Liver (tissue), 9 donors: ENCODE data around the gene CAMKK1. TPM values are rescaled to one million over a fixed set of nuclear protein-coding genes. Genes with fewer than 3 reads are reported as not detected.

Experiments
- DNase-seq: peaks from one replicate; pipeline ENCODE4 v3.0.0-alpha.2; 2017; ENCODE audit warnings: low spot score
- H3K27ac ChIP-seq, 2 donors: one replicate each; pipeline ENCODE4 v1.7.0; 2013; ENCODE audit warnings: inconsistent platforms in 2 of 2, low read length in 2 of 2, control low read depth in 1 of 2, low read depth in 1 of 2, mild to moderate bottlenecking in 1 of 2
- H3K27me3 ChIP-seq, 4 donors: one replicate each; pipeline versions ENCODE4 v1.6.1 to v1.7.0; 2013; ENCODE audit warnings: low read length in 3 of 4, inconsistent platforms in 1 of 4, mild to moderate bottlenecking in 1 of 4, moderate library complexity in 1 of 4; ENCODE audit not compliant: control insufficient read depth in 4 of 4, insufficient read depth in 4 of 4
- H3K36me3 ChIP-seq, 4 donors: one replicate each; pipeline versions ENCODE4 v1.6.1 to v1.7.0; 2013; ENCODE audit warnings: low read length in 3 of 4, mild to moderate bottlenecking in 3 of 4, low read depth in 1 of 4, moderate library complexity in 1 of 4; ENCODE audit not compliant: control insufficient read depth in 4 of 4, insufficient read depth in 3 of 4
- H3K4me1 ChIP-seq, 4 donors: one replicate each; pipeline versions ENCODE4 v1.6.1 to v1.7.0; 2013; ENCODE audit warnings: low read length in 3 of 4, mild to moderate bottlenecking in 3 of 4, moderate library complexity in 1 of 4; ENCODE audit not compliant: control insufficient read depth in 4 of 4, insufficient read depth in 4 of 4
- H3K4me3 ChIP-seq, 3 donors: one replicate each; pipeline versions ENCODE4 v1.6.1 to v1.7.0; 2013; ENCODE audit warnings: low read length in 3 of 3, control low read depth in 1 of 3, low read depth in 1 of 3, mild to moderate bottlenecking in 1 of 3
- H3K9ac ChIP-seq, 2 donors: one replicate each; pipeline ENCODE4 v1.7.0; 2013; ENCODE audit warnings: low read length in 2 of 2, mild to moderate bottlenecking in 2 of 2, moderate library complexity in 2 of 2, control low read depth in 1 of 2, low read depth in 1 of 2
- H3K9me3 ChIP-seq, 4 donors: one replicate each; pipeline versions ENCODE4 v1.6.1 to v1.7.0; 2013; ENCODE audit warnings: low read length in 3 of 4; ENCODE audit not compliant: control insufficient read depth in 4 of 4
- EGR1 ChIP-seq, 2 donors: IDR thresholded peaks; 2 replicates each; pipeline ENCODE4 v1.6.1; 2016 to 2018; ENCODE audit warnings: antibody characterized with exemption in 2 of 2, low read depth in 2 of 2
- FOXA1 ChIP-seq: IDR thresholded peaks from 2 replicates; pipeline ENCODE4 v1.6.1; 2016; ENCODE audit warnings: antibody characterized with exemption
- FOXA2 ChIP-seq: IDR thresholded peaks from 2 replicates; pipeline ENCODE4 v1.6.1; 2016; ENCODE audit warnings: antibody characterized with exemption
- GABPA ChIP-seq, 2 donors: IDR thresholded peaks in 1 of 2; conservative IDR thresholded peaks in 1 of 2; 2 replicates each; pipeline ENCODE4 v1.6.1; 2016; ENCODE audit warnings: antibody characterized with exemption in 2 of 2, mild to moderate bottlenecking in 1 of 2, moderate library complexity in 1 of 2
- HNF4A ChIP-seq, 2 donors: conservative IDR thresholded peaks; 2 replicates each; pipeline ENCODE4 v1.6.1; 2016; ENCODE audit warnings: antibody characterized with exemption in 2 of 2, mild to moderate bottlenecking in 2 of 2
- HNF4G ChIP-seq: IDR thresholded peaks from 2 replicates; pipeline ENCODE4 v1.6.1; 2016; ENCODE audit warnings: antibody characterized with exemption
- JUND ChIP-seq, 2 donors: IDR thresholded peaks; 2 replicates each; pipeline ENCODE4 v1.6.1; 2016; ENCODE audit warnings: antibody characterized with exemption in 2 of 2
- NR2F2 ChIP-seq: IDR thresholded peaks from 2 replicates; pipeline ENCODE4 v1.6.1; 2016; ENCODE audit warnings: antibody characterized with exemption
- RAD21 ChIP-seq, 2 donors: IDR thresholded peaks; 2 replicates each; pipeline ENCODE4 v1.6.1; 2016; ENCODE audit warnings: antibody characterized with exemption in 2 of 2, mild to moderate bottlenecking in 2 of 2
- RXRA ChIP-seq, 2 donors: IDR thresholded peaks; 2 replicates each; pipeline ENCODE4 v1.6.1; 2017 to 2018; ENCODE audit warnings: antibody characterized with exemption in 2 of 2, mild to moderate bottlenecking in 1 of 2
- SP1 ChIP-seq: IDR thresholded peaks from 2 replicates; pipeline ENCODE4 v1.6.1; 2018; ENCODE audit warnings: antibody characterized with exemption, mild to moderate bottlenecking
- TAF1 ChIP-seq: conservative IDR thresholded peaks from 2 replicates; pipeline ENCODE4 v1.6.1; 2016; ENCODE audit warnings: antibody characterized with exemption, mild to moderate bottlenecking
- YY1 ChIP-seq: IDR thresholded peaks from 2 replicates; pipeline ENCODE4 v1.6.1; 2016; ENCODE audit warnings: antibody characterized with exemption, mild to moderate bottlenecking
- WGBS: extraction: QIAGEN DNeasy Blood & Tissue Kit; methylation state at CpG from one replicate; pipeline ENCODE4 v1.1.7; 2013; 5-methylcytosine and 5-hydroxymethylcytosine counted together
- polyA plus RNA-seq, 2 donors: library from polyadenylated mRNA; stranded (reverse) in 1 of 2; unstranded in 1 of 2; fragments of 200-250 nt in 1 of 2; fragments of >200 nt in 1 of 2; fragmentation: Nextera tagmentation in 1 of 2; extraction: Ambion mirVana in 1 of 2; gene quantifications; one replicate each; pipeline versions ENCODE4 v1.2.1 to v1.2.3, GENCODE V29; 2013 to 2015
- total RNA-seq, 2 donors: library from RNA; depleted of rRNA; stranded (reverse); fragments of >200 nt; gene quantifications; one replicate each; pipeline ENCODE4 v1.2.3, GENCODE V29; 2014
- TF ChIP-seq, protein P1 (sequence below): IDR thresholded peaks from 2 replicates; pipeline ENCODE4 v1.6.1; 2016; ENCODE audit warnings: antibody characterized with exemption
- TF ChIP-seq, protein P2 (sequence below): IDR thresholded peaks from 2 replicates; pipeline ENCODE4 v1.6.1; 2016; ENCODE audit warnings: antibody characterized with exemption
- TF ChIP-seq, protein P3 (sequence below): IDR thresholded peaks from 2 replicates; pipeline ENCODE4 v1.6.1; 2016; ENCODE audit warnings: antibody characterized with exemption, mild to moderate bottlenecking
- TF ChIP-seq, protein P4 (sequence below): IDR thresholded peaks from 2 replicates; pipeline ENCODE4 v1.6.1; 2016; ENCODE audit warnings: antibody characterized with exemption
- TF ChIP-seq, protein P5 (sequence below): fragments of 150-350 bp; IDR thresholded peaks from 2 replicates; pipeline ENCODE4 v1.5.1; 2017; ENCODE audit warnings: improper control_type of control experiment, low read depth, low read length; ENCODE audit not compliant: missing input control
- donor health status: healthy.
- donor health status: healthy.
- donor health status: healthy.
- donor health status: healthy.
- donor health status: healthy.

CAMKK1 gene
- total and polyA plus RNA-seq, 4 donors = 0.24 to 0.67 (median 0.50) TPM

DNA sequence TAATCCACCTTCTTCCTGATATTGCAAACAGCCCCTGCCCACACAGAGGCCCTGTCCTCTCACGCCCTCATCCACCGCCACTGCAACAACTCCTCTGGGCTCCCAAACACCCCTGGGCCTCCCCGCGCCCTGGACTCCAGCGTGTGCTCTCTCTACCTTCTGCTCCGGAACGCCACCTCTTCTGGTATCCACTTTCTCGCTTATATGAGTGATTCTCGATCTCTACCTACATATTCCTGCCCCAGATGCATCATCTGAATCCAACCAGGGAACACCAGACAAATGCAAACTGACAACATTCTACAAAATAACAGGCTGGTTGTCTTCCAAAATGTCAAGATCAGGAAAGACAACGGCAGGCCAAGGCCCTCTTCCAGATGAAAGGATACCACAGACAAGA is 19.0 kb downstream of the CAMKK1 start:
- H3K36me3 ChIP-seq = no peaks in the 10 kb centered on the region
- H3K9ac ChIP-seq = no peak overlapping the region
- no peaks in the 10 kb centered on the region for H3K27me3 ChIP-seq
- no peak for DNase-seq
- TF ChIP-seq, protein P1, sequence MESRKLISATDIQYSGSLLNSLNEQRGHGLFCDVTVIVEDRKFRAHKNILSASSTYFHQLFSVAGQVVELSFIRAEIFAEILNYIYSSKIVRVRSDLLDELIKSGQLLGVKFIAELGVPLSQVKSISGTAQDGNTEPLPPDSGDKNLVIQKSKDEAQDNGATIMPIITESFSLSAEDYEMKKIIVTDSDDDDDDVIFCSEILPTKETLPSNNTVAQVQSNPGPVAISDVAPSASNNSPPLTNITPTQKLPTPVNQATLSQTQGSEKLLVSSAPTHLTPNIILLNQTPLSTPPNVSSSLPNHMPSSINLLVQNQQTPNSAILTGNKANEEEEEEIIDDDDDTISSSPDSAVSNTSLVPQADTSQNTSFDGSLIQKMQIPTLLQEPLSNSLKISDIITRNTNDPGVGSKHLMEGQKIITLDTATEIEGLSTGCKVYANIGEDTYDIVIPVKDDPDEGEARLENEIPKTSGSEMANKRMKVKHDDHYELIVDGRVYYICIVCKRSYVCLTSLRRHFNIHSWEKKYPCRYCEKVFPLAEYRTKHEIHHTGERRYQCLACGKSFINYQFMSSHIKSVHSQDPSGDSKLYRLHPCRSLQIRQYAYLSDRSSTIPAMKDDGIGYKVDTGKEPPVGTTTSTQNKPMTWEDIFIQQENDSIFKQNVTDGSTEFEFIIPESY = no peak
- no peak for TF ChIP-seq GABPA (IDR thresholded peaks at IDR 0.05 in 1 of 2, conservative IDR thresholded peaks at IDR 0.05 in 1 of 2)
- TF ChIP-seq, protein P2, sequence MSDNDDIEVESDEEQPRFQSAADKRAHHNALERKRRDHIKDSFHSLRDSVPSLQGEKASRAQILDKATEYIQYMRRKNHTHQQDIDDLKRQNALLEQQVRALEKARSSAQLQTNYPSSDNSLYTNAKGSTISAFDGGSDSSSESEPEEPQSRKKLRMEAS = no peak
- TF ChIP-seq, protein P3, sequence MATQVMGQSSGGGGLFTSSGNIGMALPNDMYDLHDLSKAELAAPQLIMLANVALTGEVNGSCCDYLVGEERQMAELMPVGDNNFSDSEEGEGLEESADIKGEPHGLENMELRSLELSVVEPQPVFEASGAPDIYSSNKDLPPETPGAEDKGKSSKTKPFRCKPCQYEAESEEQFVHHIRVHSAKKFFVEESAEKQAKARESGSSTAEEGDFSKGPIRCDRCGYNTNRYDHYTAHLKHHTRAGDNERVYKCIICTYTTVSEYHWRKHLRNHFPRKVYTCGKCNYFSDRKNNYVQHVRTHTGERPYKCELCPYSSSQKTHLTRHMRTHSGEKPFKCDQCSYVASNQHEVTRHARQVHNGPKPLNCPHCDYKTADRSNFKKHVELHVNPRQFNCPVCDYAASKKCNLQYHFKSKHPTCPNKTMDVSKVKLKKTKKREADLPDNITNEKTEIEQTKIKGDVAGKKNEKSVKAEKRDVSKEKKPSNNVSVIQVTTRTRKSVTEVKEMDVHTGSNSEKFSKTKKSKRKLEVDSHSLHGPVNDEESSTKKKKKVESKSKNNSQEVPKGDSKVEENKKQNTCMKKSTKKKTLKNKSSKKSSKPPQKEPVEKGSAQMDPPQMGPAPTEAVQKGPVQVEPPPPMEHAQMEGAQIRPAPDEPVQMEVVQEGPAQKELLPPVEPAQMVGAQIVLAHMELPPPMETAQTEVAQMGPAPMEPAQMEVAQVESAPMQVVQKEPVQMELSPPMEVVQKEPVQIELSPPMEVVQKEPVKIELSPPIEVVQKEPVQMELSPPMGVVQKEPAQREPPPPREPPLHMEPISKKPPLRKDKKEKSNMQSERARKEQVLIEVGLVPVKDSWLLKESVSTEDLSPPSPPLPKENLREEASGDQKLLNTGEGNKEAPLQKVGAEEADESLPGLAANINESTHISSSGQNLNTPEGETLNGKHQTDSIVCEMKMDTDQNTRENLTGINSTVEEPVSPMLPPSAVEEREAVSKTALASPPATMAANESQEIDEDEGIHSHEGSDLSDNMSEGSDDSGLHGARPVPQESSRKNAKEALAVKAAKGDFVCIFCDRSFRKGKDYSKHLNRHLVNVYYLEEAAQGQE = no peak
- TF ChIP-seq, protein P4, sequence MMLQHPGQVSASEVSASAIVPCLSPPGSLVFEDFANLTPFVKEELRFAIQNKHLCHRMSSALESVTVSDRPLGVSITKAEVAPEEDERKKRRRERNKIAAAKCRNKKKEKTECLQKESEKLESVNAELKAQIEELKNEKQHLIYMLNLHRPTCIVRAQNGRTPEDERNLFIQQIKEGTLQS = no peak
- no peak overlapping the region for H3K27ac ChIP-seq
- no peaks in the 10 kb centered on the region for H3K4me1 ChIP-seq
- H3K9me3 ChIP-seq = no peaks in the 10 kb centered on the region
- no peak overlapping the region for H3K4me3 ChIP-seq
- 95% methylated on average over 10 of the region's 10 CpGs for WGBS

DNA sequence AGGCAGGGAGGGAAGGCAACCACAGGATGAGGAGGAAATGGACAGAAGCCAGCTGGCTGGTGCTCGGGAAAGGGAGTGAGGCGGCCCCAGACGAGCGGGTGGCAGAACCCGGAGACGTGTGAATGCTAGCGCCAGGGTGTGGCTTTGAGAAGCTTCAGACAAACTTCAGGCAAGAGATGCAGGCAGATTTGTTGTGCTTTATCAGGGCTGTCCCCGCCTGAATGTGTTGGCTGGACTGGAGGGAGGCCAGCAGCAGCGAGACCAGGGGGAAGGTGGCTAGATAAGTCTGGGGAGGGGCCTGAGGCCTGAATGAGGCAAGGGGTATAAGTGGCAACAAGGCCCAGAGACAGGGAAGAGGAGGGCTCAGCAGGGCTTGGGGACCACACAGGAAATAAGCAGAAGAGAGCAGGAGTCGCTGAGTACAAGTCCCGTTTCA is 22.0 kb downstream of the CAMKK1 start:
- H3K27ac ChIP-seq = no peak overlapping the region
- no peaks in the 10 kb centered on the region for H3K36me3 ChIP-seq
- no peaks in the 10 kb centered on the region for H3K4me1 ChIP-seq
- H3K4me3 ChIP-seq = no peak overlapping the region
- TF ChIP-seq NR2F2 (no peak), TAF1 (no peak), EGR1 (IDR thresholded peaks at IDR 0.05; ENCODE audit: low read depth in 2 of 2) (no peak), YY1 (no peak), HNF4A (conservative IDR thresholded peaks at IDR 0.05) (no peak), JUND (IDR thresholded peaks at IDR 0.05) (no peak), RXRA (IDR thresholded peaks at IDR 0.05) (no peak), GABPA (IDR thresholded peaks at IDR 0.05 in 1 of 2, conservative IDR thresholded peaks at IDR 0.05 in 1 of 2) (no peak), HNF4G (no peak), FOXA1 (no peak), SP1 (no peak), FOXA2 (no peak), RAD21 (IDR thresholded peaks at IDR 0.05) (no peak)
- TF ChIP-seq, protein P1 = no peak
- TF ChIP-seq, protein P2 = no peak
- TF ChIP-seq, protein P5, sequence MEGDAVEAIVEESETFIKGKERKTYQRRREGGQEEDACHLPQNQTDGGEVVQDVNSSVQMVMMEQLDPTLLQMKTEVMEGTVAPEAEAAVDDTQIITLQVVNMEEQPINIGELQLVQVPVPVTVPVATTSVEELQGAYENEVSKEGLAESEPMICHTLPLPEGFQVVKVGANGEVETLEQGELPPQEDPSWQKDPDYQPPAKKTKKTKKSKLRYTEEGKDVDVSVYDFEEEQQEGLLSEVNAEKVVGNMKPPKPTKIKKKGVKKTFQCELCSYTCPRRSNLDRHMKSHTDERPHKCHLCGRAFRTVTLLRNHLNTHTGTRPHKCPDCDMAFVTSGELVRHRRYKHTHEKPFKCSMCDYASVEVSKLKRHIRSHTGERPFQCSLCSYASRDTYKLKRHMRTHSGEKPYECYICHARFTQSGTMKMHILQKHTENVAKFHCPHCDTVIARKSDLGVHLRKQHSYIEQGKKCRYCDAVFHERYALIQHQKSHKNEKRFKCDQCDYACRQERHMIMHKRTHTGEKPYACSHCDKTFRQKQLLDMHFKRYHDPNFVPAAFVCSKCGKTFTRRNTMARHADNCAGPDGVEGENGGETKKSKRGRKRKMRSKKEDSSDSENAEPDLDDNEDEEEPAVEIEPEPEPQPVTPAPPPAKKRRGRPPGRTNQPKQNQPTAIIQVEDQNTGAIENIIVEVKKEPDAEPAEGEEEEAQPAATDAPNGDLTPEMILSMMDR = no peak
- H3K27me3 ChIP-seq = no peaks in the 10 kb centered on the region
- H3K9me3 ChIP-seq = no peaks in the 10 kb centered on the region
- DNase-seq = no peak
- WGBS = 68% methylated on average over 11 of the region's 11 CpGs
- H3K9ac ChIP-seq = no peak overlapping the region
